T-cell (primary cell): ENCODE results near the gene TMEM163. TPM values are rescaled to one million over a fixed set of nuclear protein-coding genes. Genes with fewer than 3 reads are reported as not detected.

Experiments
- ATAC-seq, 4 experiments: fragments of 200-7000 bp in 3 of 4; fragments of 150-1000 bp in 1 of 4; cut with Tn5 transposase; replicated peaks in 1 of 4; 1 replicate in 3 of 4; 2 replicates in 1 of 4; pipeline ENCODE4 v1.10.0; 2021; ENCODE audit warnings: moderate library complexity in 3 of 4, mild to moderate bottlenecking in 2 of 4, moderate number of reproducible peaks in 1 of 4
- CTCF ChIA-PET, 2 donors: fragments of 300-600 bp; sonication (Branson Sonifier 250); formaldehyde crosslinking; loops; one replicate each; lab custom pipeline; 2022; ENCODE audit warnings: antibody characterized with exemption in 2 of 2; lab: Charles Lee
- POLR2A ChIA-PET, 2 donors: fragments of 300-600 bp; sonication (Branson Sonifier 250); formaldehyde crosslinking; loops; one replicate each; lab custom pipeline; 2022; ENCODE audit warnings: antibody characterized with exemption in 2 of 2; lab: Charles Lee
- DNase-seq, 35 experiments: peaks; one replicate each; pipeline versions ENCODE4 v3.0.0 to v3.0.0-alpha.2; 2013 to 2023
- H3K27ac ChIP-seq: one replicate; pipeline ENCODE4 v1.5.1; 2013; ENCODE audit warnings: low read length
- H3K27me3 ChIP-seq, 2 experiments: replicated peaks in 1 of 2; 1 replicate in 1 of 2; 2 replicates in 1 of 2; pipeline versions ENCODE4 v1.6.1 to v1.7.0; 2013; ENCODE audit warnings: low read length in 1 of 2, mixed read lengths in 1 of 2; ENCODE audit not compliant: control insufficient read depth in 2 of 2, insufficient read depth in 2 of 2; ENCODE audit errors: extremely low read depth in 1 of 2
- H3K36me3 ChIP-seq, 2 donors: 1 replicate in 1 of 2; 2 replicates in 1 of 2; pipeline versions ENCODE4 v1.6.1 to v1.7.0; 2013; ENCODE audit warnings: low read length in 1 of 2; ENCODE audit not compliant: control insufficient read depth in 2 of 2, insufficient read depth in 1 of 2; ENCODE audit errors: extremely low read depth in 1 of 2
- H3K4me1 ChIP-seq, 2 experiments: 1 replicate in 1 of 2; 2 replicates in 1 of 2; pipeline versions ENCODE4 v1.6.1 to v1.7.0; 2013; ENCODE audit warnings: low read length in 2 of 2, mixed read lengths in 1 of 2; ENCODE audit not compliant: insufficient read depth in 2 of 2, control insufficient read depth in 1 of 2; ENCODE audit errors: extremely low read depth in 1 of 2
- H3K4me3 ChIP-seq, 2 donors: 1 replicate in 1 of 2; 2 replicates in 1 of 2; pipeline versions ENCODE4 v1.5.1 to v1.7.0; 2013; ENCODE audit warnings: mild to moderate bottlenecking in 2 of 2, low read length in 1 of 2, moderate library complexity in 1 of 2; ENCODE audit not compliant: control insufficient read depth in 1 of 2; ENCODE audit errors: extremely low read depth in 1 of 2
- H3K9me3 ChIP-seq: 2 replicates; pipeline ENCODE4 v1.7.0; 2013
- H3K27ac Mint-ChIP-seq, 2 donors: one replicate each; pipeline ENCODE4 v1.8.0; 2020 to 2021; ENCODE audit warnings: mild to moderate bottlenecking in 2 of 2, mixed read lengths in 2 of 2
- H3K27me3 Mint-ChIP-seq, 2 donors: one replicate each; pipeline ENCODE4 v1.8.0; 2021 to 2022; ENCODE audit warnings: mixed read lengths in 2 of 2
- H3K36me3 Mint-ChIP-seq: one replicate; pipeline ENCODE4 v1.8.0; 2021; ENCODE audit warnings: mixed read lengths
- H3K4me1 Mint-ChIP-seq, 3 donors: one replicate each; pipeline ENCODE4 v1.8.0; 2020 to 2022; ENCODE audit warnings: mixed read lengths in 3 of 3, mild to moderate bottlenecking in 1 of 3
- H3K4me3 Mint-ChIP-seq, 3 donors: one replicate each; pipeline ENCODE4 v1.8.0; 2020 to 2022; ENCODE audit warnings: mild to moderate bottlenecking in 3 of 3, mixed read lengths in 3 of 3, moderate library complexity in 3 of 3
- H3K9me3 Mint-ChIP-seq, 3 donors: one replicate each; pipeline ENCODE4 v1.8.0; 2020 to 2022; ENCODE audit warnings: mixed read lengths in 3 of 3
- WGBS: methylation state at CpG from one replicate; pipeline ENCODE4 v1.1.5; 2013; ENCODE audit warnings: missing lambda C conversion rate; ENCODE audit not compliant: insufficient coverage; 5-methylcytosine and 5-hydroxymethylcytosine counted together
- total RNA-seq, 35 experiments: library from RNA in 6 of 35; stranded (reverse) in 6 of 35; fragments of 120-200 nt in 1 of 35; gene quantifications; one replicate each; pipeline versions ENCODE4 v1.2.1 to v1.2.4 and lab custom pipeline; 2013 to 2026

TMEM163 gene
- total RNA-seq, 5 donors from 2014 or later (not counting 1 experiment from before 2014, with no cell fraction given), result 0.18 to 0.73 (median 0.35) TPM

GRCh38 chr2:134599236-134599635, 119.6 kb downstream of the TMEM163 start:
- Mint-ChIP-seq H3K36me3 (no peaks in the 10 kb centered on the region), H3K9me3 (peaks cover 2 to 11% (median 4%) of the 10 kb centered on the region in 3 donors), H3K27ac (no peak overlapping the region), H3K4me3 (no peak overlapping the region), H3K4me1 (no peaks in the 10 kb centered on the region), H3K27me3 (peaks cover 20 to 36% of the 10 kb centered on the region in 2 donors)
- no CpG with 5 or more reads among the region's 3 CpGs for WGBS
- ChIA-PET POLR2A (interaction anchor here in 1 of 2 donors (0.6 kb wide), 1 partner anchor 392 kb away, joined by 4 read pairs; no protein-coding TSS in a partner anchor), CTCF (no interaction called here)
- ATAC-seq, result no peak
- no peaks in the 10 kb centered on the region for H3K9me3 ChIP-seq
- H3K36me3 ChIP-seq, result no peaks in the 10 kb centered on the region
- H3K4me3 ChIP-seq, result no peak overlapping the region
- no peaks in the 10 kb centered on the region for H3K4me1 ChIP-seq
- no peak for DNase-seq
- peaks cover 0 to 5% of the 10 kb centered on the region in 2 experiments for H3K27me3 ChIP-seq
- no peak overlapping the region for H3K27ac ChIP-seq

DNA sequence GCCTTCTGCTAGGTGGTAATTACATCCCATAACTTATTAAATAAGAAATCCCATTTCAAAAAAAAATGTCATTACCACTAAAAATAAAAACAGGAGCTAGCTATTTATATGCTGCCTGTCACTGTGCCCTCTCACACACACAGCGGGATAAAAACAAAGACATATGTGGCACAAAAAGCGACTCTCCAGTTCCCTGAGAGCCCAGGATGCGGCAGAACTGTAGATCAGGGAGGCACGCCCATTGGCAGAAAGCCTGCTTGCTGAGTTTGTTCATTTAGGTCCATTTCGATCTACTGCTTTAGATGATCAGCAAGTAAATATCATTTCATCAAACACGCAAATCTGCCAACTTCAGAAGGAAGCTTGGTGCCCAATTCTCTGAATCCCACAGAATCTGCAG, 124.4 kb downstream of the TMEM163 start:
- H3K27me3 Mint-ChIP-seq, result peaks cover 3 to 8% of the 10 kb centered on the region in 2 donors
- 93% methylated on average over 5 of the region's 6 CpGs for WGBS
- Histone ChIP-seq H3K36me3 (no peaks in the 10 kb centered on the region), H3K4me1 (no peaks in the 10 kb centered on the region), H3K27ac (no peak overlapping the region), H3K4me3 (no peak overlapping the region), H3K27me3 (no peaks in the 10 kb centered on the region), H3K9me3 (no peaks in the 10 kb centered on the region)
- CTCF ChIA-PET, result no interaction called here
- no peak for DNase-seq
- H3K9me3 Mint-ChIP-seq, result peaks cover 17 to 30% (median 23%) of the 10 kb centered on the region in 3 donors
- peaks cover 4% of the 10 kb centered on the region for H3K36me3 Mint-ChIP-seq
- no peak overlapping the region for H3K27ac Mint-ChIP-seq
- H3K4me3 Mint-ChIP-seq, result no peak overlapping the region
- POLR2A ChIA-PET, result no interaction called here
- no peaks in the 10 kb centered on the region for H3K4me1 Mint-ChIP-seq
- ATAC-seq, result no peak

DNA sequence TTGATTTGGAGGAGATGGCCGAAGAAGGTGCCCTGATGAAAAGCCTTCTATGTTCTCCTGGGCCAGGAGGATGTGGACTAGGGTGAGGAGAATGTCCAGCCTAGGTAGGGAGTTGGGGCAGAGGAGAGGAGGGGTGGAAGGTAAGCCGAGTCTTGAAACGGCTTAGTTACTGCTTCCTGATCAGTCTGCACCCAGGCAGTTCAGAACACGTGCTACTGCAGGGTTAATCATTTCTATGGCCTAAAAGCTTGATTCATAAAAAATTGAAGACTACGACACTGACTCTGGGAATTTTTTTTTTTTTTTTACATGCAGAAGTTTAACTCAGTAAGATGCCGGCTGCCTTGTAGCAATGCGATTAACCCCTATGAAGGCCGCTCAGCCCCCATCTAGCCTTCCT, 125.3 kb downstream of the TMEM163 start:
- H3K36me3 Mint-ChIP-seq, result peaks cover 4% of the 10 kb centered on the region
- WGBS, result 89% methylated on average over 4 of the region's 8 CpGs
- H3K27me3 Mint-ChIP-seq, result peaks cover 3 to 5% of the 10 kb centered on the region in 2 donors
- POLR2A ChIA-PET, result no interaction called here
- no peak overlapping the region for H3K27ac Mint-ChIP-seq
- Histone ChIP-seq H3K4me1 (no peaks in the 10 kb centered on the region), H3K36me3 (no peaks in the 10 kb centered on the region), H3K27me3 (no peaks in the 10 kb centered on the region), H3K4me3 (no peak overlapping the region), H3K9me3 (no peaks in the 10 kb centered on the region), H3K27ac (no peak overlapping the region)
- ATAC-seq (no peak), DNase-seq (no peak)
- peaks cover 20 to 36% (median 26%) of the 10 kb centered on the region in 3 donors for H3K9me3 Mint-ChIP-seq
- H3K4me1 Mint-ChIP-seq, result no peaks in the 10 kb centered on the region
- H3K4me3 Mint-ChIP-seq, result no peak overlapping the region
- CTCF ChIA-PET, result no interaction called here

GRCh38 chr2:134592377-134592776, 126.4 kb downstream of the TMEM163 start:
- no peak overlapping the region for H3K4me3 ChIP-seq
- no peaks in the 10 kb centered on the region for H3K9me3 ChIP-seq
- H3K27me3 Mint-ChIP-seq, result no peaks in the 10 kb centered on the region
- peaks cover 18 to 36% (median 28%) of the 10 kb centered on the region in 3 donors for H3K9me3 Mint-ChIP-seq
- no peak overlapping the region for H3K4me3 Mint-ChIP-seq
- no peaks in the 10 kb centered on the region for H3K4me1 ChIP-seq
- H3K27me3 ChIP-seq, result no peaks in the 10 kb centered on the region
- H3K36me3 ChIP-seq, result no peaks in the 10 kb centered on the region
- no peaks in the 10 kb centered on the region for H3K4me1 Mint-ChIP-seq
- no peak overlapping the region for H3K27ac ChIP-seq
- WGBS, result no CpG with 5 or more reads among the region's 1 CpG
- ChIA-PET POLR2A (no interaction called here), CTCF (interaction anchor here in 1 of 2 donors (0.7 kb wide), 1 partner anchor 171 kb away, joined by 5 read pairs; no protein-coding TSS in a partner anchor)
- no peak overlapping the region for H3K27ac Mint-ChIP-seq
- DNase-seq, result no peak
- H3K36me3 Mint-ChIP-seq, result peaks cover 4% of the 10 kb centered on the region
- no peak for ATAC-seq

DNA sequence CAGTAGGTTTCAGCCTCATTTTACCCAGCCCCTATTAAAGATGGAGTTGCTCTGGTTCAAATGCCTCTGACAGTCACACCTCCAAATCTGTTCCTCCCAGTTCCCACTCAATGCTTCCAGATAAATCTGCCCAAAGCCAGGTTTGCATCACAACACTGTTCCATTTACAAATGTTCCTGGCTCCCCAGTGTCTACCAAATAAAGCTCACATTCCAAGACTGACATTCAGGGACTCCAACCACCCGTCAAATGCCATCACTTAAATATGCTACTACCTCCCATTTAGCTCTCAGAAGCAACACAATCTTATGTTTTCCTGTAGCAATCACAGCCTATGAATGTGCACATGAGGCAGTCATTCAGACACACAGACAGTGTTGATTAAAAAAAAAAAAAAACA, 127.3 kb downstream of the TMEM163 start:
- peaks cover 4% of the 10 kb centered on the region for H3K36me3 Mint-ChIP-seq
- POLR2A ChIA-PET, result no interaction called here
- Histone ChIP-seq H3K36me3 (no peaks in the 10 kb centered on the region), H3K27me3 (no peaks in the 10 kb centered on the region), H3K27ac (no peak overlapping the region), H3K4me3 (no peak overlapping the region), H3K4me1 (peaks cover 0 to 3% of the 10 kb centered on the region in 2 experiments), H3K9me3 (no peaks in the 10 kb centered on the region)
- peaks cover 18 to 36% (median 28%) of the 10 kb centered on the region in 3 donors for H3K9me3 Mint-ChIP-seq
- no peak overlapping the region for H3K4me3 Mint-ChIP-seq
- WGBS, result no CpG with 5 or more reads among the region's 1 CpG
- ATAC-seq (no peak), DNase-seq (no peak)
- H3K4me1 Mint-ChIP-seq, result peaks cover 0 to 2% (median under 1%) of the 10 kb centered on the region in 3 donors
- no peaks in the 10 kb centered on the region for H3K27me3 Mint-ChIP-seq
- H3K27ac Mint-ChIP-seq, result no peak overlapping the region
- CTCF ChIA-PET, result interaction anchor here in 1 of 2 donors (0.7 kb wide), 2 partner anchors 171 to 530 kb away, joined by 3 to 5 read pairs; no protein-coding TSS in a partner anchor

- H3K9me3 ChIP-seq, result no peaks in the 10 kb centered on the region
- Mint-ChIP-seq H3K36me3 (peaks cover 4% of the 10 kb centered on the region), H3K27ac (no peak overlapping the region), H3K4me3 (no peak overlapping the region), H3K9me3 (peaks cover 18 to 36% (median 28%) of the 10 kb centered on the region in 3 donors), H3K4me1 (peaks cover 0 to 5% (median 2%) of the 10 kb centered on the region in 3 donors), H3K27me3 (no peaks in the 10 kb centered on the region)
- no peak overlapping the region for H3K27ac ChIP-seq
- ChIA-PET CTCF (no interaction called here), POLR2A (no interaction called here)
- WGBS, result 86% methylated on average over 1 of the region's 1 CpG
- DNase-seq (no peak), ATAC-seq (no peak)
- no peaks in the 10 kb centered on the region for H3K36me3 ChIP-seq
- H3K4me1 ChIP-seq, result peaks cover 0 to 8% of the 10 kb centered on the region in 2 experiments
- no peaks in the 10 kb centered on the region for H3K27me3 ChIP-seq
- no peak overlapping the region for H3K4me3 ChIP-seq
Measured at GRCh38 chr2:134590679-134591078, 128.1 kb downstream of the TMEM163 start.
